GM19328 (cell line): ENCODE measurements around the gene GTF2A1L.
"Not testable (repeated sequence)": the region's sequence is repeated elsewhere in the genome, so short reads cannot be mapped to it uniquely, and the experiment has no call there.

ENCODE experiments used
- ATAC-seq: cut with Tn5 transposase; IDR thresholded peaks from one replicate; pipeline ENCODE4 v1.9.1; 2021; ENCODE audit warnings: mild to moderate bottlenecking, moderate library complexity; ENCODE audit not compliant: unreplicated experiment

Gene GTF2A1L

GRCh38 chr2:48607307-48608014, 10.2 kb upstream of the GTF2A1L start:
- ATAC-seq = no peak

- no peak for ATAC-seq
These were observed 4.4 kb upstream of the GTF2A1L start for GRCh38 chr2:48613211-48613610.

- not testable (repeated sequence) for ATAC-seq
These were observed 3.1 kb upstream of the GTF2A1L start for GRCh38 chr2:48614581-48614980.

GRCh38 chr2:48619526-48619925, 1.9 kb downstream of the GTF2A1L start:
- no peak for ATAC-seq

- ATAC-seq = no peak
These were observed 2.9 kb downstream of the GTF2A1L start for GRCh38 chr2:48620604-48621003.

GRCh38 chr2:48622691-48623090, 5.0 kb downstream of the GTF2A1L start:
- not testable (repeated sequence) for ATAC-seq

- no peak for ATAC-seq
These were observed 7.0 kb downstream of the GTF2A1L start for GRCh38 chr2:48624696-48625095.

GRCh38 chr2:48626047-48626446, 8.4 kb downstream of the GTF2A1L start:
- no peak for ATAC-seq

GRCh38 chr2:48633143-48633542, 15.5 kb downstream of the GTF2A1L start:
- ATAC-seq = no peak

GRCh38 chr2:48635786-48636185, 18.1 kb downstream of the GTF2A1L start:
- no peak for ATAC-seq

GRCh38 chr2:48638261-48638660, 20.6 kb downstream of the GTF2A1L start:
- ATAC-seq = no peak

GRCh38 chr2:48651158-48651790, 33.6 kb downstream of the GTF2A1L start:
- ATAC-seq = no peak

- no peak for ATAC-seq
These were observed 51.3 kb downstream of the GTF2A1L start for GRCh38 chr2:48668992-48669391.

GRCh38 chr2:48673581-48673980, 55.9 kb downstream of the GTF2A1L start:
- ATAC-seq = no peak

GRCh38 chr2:48674933-48675332, 57.3 kb downstream of the GTF2A1L start:
- no peak for ATAC-seq

- ATAC-seq = no peak
These were observed 59.8 kb downstream of the GTF2A1L start for GRCh38 chr2:48677450-48677849.

- no peak for ATAC-seq
These were observed 67.5 kb downstream of the GTF2A1L start for GRCh38 chr2:48685126-48685525.

GRCh38 chr2:48691935-48692691, 74.5 kb downstream of the GTF2A1L start:
- ATAC-seq = no peak

GRCh38 chr2:48693066-48693465, 75.4 kb downstream of the GTF2A1L start:
- no peak for ATAC-seq

GRCh38 chr2:48693645-48694044, 76.0 kb downstream of the GTF2A1L start:
- no peak for ATAC-seq

- ATAC-seq = no peak
These were observed 76.5 kb downstream of the GTF2A1L start for GRCh38 chr2:48694149-48694548.

GRCh38 chr2:48695991-48696390, 78.3 kb downstream of the GTF2A1L start:
- no peak for ATAC-seq
